Mesenchymal stem cell (in vitro differentiated cells and primary cell): ENCODE results near the gene GRB2.
"Not testable (repeated sequence)": the region's sequence is repeated elsewhere in the genome, so short reads cannot be mapped to it uniquely, and the experiment has no call there.

Source experiments
- DNase-seq: peaks from one replicate; pipeline ENCODE4 v3.0.0-alpha.2; 2013
- H2AFZ ChIP-seq: one replicate; pipeline ENCODE4 v1.6.1; 2013; ENCODE audit warnings: low read depth, mild to moderate bottlenecking, control low read depth, inconsistent platforms, low read length, moderate library complexity
- H2AK5ac ChIP-seq: 2 replicates; pipeline ENCODE4 v1.6.1; 2013; ENCODE audit warnings: low read length, moderate library complexity, mild to moderate bottlenecking, inconsistent platforms; ENCODE audit not compliant: severe bottlenecking
- H2BK120ac ChIP-seq: one replicate; pipeline ENCODE4 v1.6.1; 2013; ENCODE audit warnings: low read depth, mild to moderate bottlenecking, inconsistent platforms, low read length, moderate library complexity
- H2BK12ac ChIP-seq, 2 experiments: one replicate each; pipeline ENCODE4 v1.6.1; 2013; ENCODE audit warnings: inconsistent platforms in 2 of 2, low read length in 2 of 2, mild to moderate bottlenecking in 2 of 2, moderate library complexity in 2 of 2, control low read depth in 1 of 2
- H2BK15ac ChIP-seq: one replicate; pipeline ENCODE4 v1.6.1; 2013; ENCODE audit warnings: mild to moderate bottlenecking, low read depth, inconsistent platforms; ENCODE audit not compliant: poor library complexity, severe bottlenecking
- H2BK5ac ChIP-seq: 2 replicates; pipeline ENCODE4 v1.6.1; 2013; ENCODE audit warnings: low read depth, mild to moderate bottlenecking, low read length, control low read depth, inconsistent platforms; ENCODE audit not compliant: poor library complexity, severe bottlenecking
- H3K14ac ChIP-seq, 2 experiments: one replicate each; pipeline ENCODE4 v1.6.1; 2013; ENCODE audit warnings: inconsistent platforms in 2 of 2, low read length in 2 of 2, control low read depth in 1 of 2, mild to moderate bottlenecking in 1 of 2, moderate library complexity in 1 of 2
- H3K18ac ChIP-seq, 2 experiments: one replicate each; pipeline ENCODE4 v1.6.1; 2013; ENCODE audit warnings: inconsistent platforms in 2 of 2, low read length in 2 of 2, control low read depth in 1 of 2, low read depth in 1 of 2, mild to moderate bottlenecking in 1 of 2
- H3K23ac ChIP-seq, 2 experiments: one replicate each; pipeline ENCODE4 v1.6.1; 2013; ENCODE audit warnings: inconsistent platforms in 2 of 2, low read length in 2 of 2, mild to moderate bottlenecking in 2 of 2, moderate library complexity in 2 of 2, control low read depth in 1 of 2
- H3K27ac ChIP-seq: 2 replicates; pipeline ENCODE4 v1.5.1; 2013; ENCODE audit warnings: mild to moderate bottlenecking, moderate library complexity, low read length, control low read depth, inconsistent platforms; ENCODE audit not compliant: poor library complexity, severe bottlenecking
- H3K27me3 ChIP-seq, 2 experiments: 2 replicates each; pipeline versions ENCODE4 v1.6.1 to v1.7.0; 2013; ENCODE audit warnings: low read length in 2 of 2, mild to moderate bottlenecking in 2 of 2, moderate library complexity in 2 of 2, control low read depth in 1 of 2, inconsistent platforms in 1 of 2; ENCODE audit not compliant: control insufficient read depth in 1 of 2, insufficient read depth in 1 of 2
- H3K36me3 ChIP-seq, 2 experiments: 2 replicates each; pipeline versions ENCODE4 v1.6.1 to v1.7.0; 2013; ENCODE audit warnings: low read length in 2 of 2, control low read depth in 1 of 2, inconsistent platforms in 1 of 2, low read depth in 1 of 2, mild to moderate bottlenecking in 1 of 2; ENCODE audit not compliant: insufficient read depth in 2 of 2, control insufficient read depth in 1 of 2
- H3K4ac ChIP-seq, 2 experiments: one replicate each; pipeline ENCODE4 v1.6.1; 2013; ENCODE audit warnings: inconsistent platforms in 2 of 2, low read length in 2 of 2, mild to moderate bottlenecking in 2 of 2, moderate library complexity in 2 of 2, control low read depth in 1 of 2, low read depth in 1 of 2
- H3K4me1 ChIP-seq: 2 replicates; pipeline ENCODE4 v1.6.1; 2013; ENCODE audit warnings: low read depth, low read length, control low read depth; ENCODE audit not compliant: control insufficient read depth, insufficient read depth
- H3K4me2 ChIP-seq: 2 replicates; pipeline ENCODE4 v1.6.1; 2013; ENCODE audit warnings: low read length, mild to moderate bottlenecking, inconsistent platforms; ENCODE audit not compliant: poor library complexity, severe bottlenecking
- H3K4me3 ChIP-seq, 2 experiments: 2 replicates each; pipeline versions ENCODE4 v1.5.1 to v1.7.0; 2013; ENCODE audit warnings: low read length in 2 of 2, mild to moderate bottlenecking in 2 of 2, control low read depth in 1 of 2, low read depth in 1 of 2; ENCODE audit not compliant: insufficient read depth in 1 of 2
- H3K79me1 ChIP-seq: replicated peaks from 2 replicates; pipeline ENCODE4 v1.6.1; 2013; ENCODE audit warnings: mild to moderate bottlenecking, control low read depth, low read length, inconsistent platforms; ENCODE audit not compliant: poor library complexity, severe bottlenecking
- H3K9ac ChIP-seq: 2 replicates; pipeline ENCODE4 v1.7.0; 2013; ENCODE audit warnings: mild to moderate bottlenecking, low read length, moderate library complexity
- H3K9me3 ChIP-seq: 2 replicates; pipeline ENCODE4 v1.7.0; 2013; ENCODE audit warnings: mild to moderate bottlenecking, low read length; ENCODE audit not compliant: control insufficient read depth
- H4K8ac ChIP-seq: one replicate; pipeline ENCODE4 v1.6.1; 2013; ENCODE audit warnings: inconsistent platforms, mild to moderate bottlenecking, low read length, moderate library complexity
- H4K91ac ChIP-seq: one replicate; pipeline ENCODE4 v1.6.1; 2013; ENCODE audit warnings: mild to moderate bottlenecking, low read length, inconsistent platforms
- WGBS: methylation state at CpG from one replicate; pipeline ENCODE4 v1.1.7; 2013; ENCODE audit warnings: mixed read lengths; 5-methylcytosine and 5-hydroxymethylcytosine counted together

The GRB2 gene

DNA sequence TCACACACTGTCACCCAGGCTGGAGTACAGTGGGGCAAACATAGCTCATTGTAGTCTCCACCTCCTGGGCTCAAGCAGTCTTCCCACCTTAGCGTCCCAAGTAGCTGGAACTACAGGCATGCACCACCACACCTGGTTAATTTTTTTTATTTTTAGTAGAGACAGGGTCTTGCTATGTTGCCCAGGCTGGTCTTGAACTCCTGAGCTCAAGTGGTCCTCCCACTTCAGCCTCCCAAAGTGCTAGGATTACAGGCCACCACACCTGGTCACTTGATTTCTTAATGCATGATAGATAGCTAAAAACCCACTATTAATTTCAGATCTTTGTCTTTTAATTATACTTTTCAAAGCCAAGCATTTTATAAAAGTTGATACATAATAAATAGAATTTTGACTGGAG lies 26.1 kb downstream of the GRB2 start:
- not testable (repeated sequence) for H3K27me3 ChIP-seq, H3K4me1 ChIP-seq, H2BK5ac ChIP-seq, H3K9me3 ChIP-seq, H3K14ac ChIP-seq, H3K18ac ChIP-seq, H2BK12ac ChIP-seq, H3K23ac ChIP-seq, H3K4me3 ChIP-seq, DNase-seq, H2AFZ ChIP-seq, H2BK120ac ChIP-seq, H3K9ac ChIP-seq, H4K91ac ChIP-seq, H3K27ac ChIP-seq, H3K4me2 ChIP-seq, H2BK15ac ChIP-seq, H4K8ac ChIP-seq, H3K4ac ChIP-seq, H2AK5ac ChIP-seq
- peaks cover 13 to 18% of the 10 kb centered on the region in 2 experiments for H3K36me3 ChIP-seq
- 88% methylated on average over 1 of the region's 1 CpG for WGBS
- H3K79me1 ChIP-seq, result peaks cover 12% of the 10 kb centered on the region

GRCh38 chr17:75373280-75373679 lies 32.2 kb downstream of the GRB2 start:
- Histone ChIP-seq H2BK120ac (no peak overlapping the region), H3K23ac (no peak overlapping the region), H3K27me3 (no peaks in the 10 kb centered on the region), H3K4ac (no peak overlapping the region), H3K18ac (no peak overlapping the region), H3K79me1 (peaks cover 19% of the 10 kb centered on the region), H3K4me2 (no peak overlapping the region), H3K4me1 (peaks cover under 1% of the 10 kb centered on the region), H2BK12ac (no peak overlapping the region), H2BK15ac (no peak overlapping the region), H2AFZ (no peak overlapping the region), H4K8ac (no peak overlapping the region), H3K27ac (no peak overlapping the region), H2BK5ac (no peak overlapping the region), H2AK5ac (no peak overlapping the region), H3K4me3 (no peak overlapping the region), H3K9ac (no peak overlapping the region), H3K14ac (no peak overlapping the region), H3K9me3 (no peaks in the 10 kb centered on the region), H3K36me3 (peaks cover 18 to 22% of the 10 kb centered on the region in 2 experiments), H4K91ac (no peak overlapping the region)
- DNase-seq, result no peak
- 84% methylated on average over 4 of the region's 4 CpGs for WGBS

DNA sequence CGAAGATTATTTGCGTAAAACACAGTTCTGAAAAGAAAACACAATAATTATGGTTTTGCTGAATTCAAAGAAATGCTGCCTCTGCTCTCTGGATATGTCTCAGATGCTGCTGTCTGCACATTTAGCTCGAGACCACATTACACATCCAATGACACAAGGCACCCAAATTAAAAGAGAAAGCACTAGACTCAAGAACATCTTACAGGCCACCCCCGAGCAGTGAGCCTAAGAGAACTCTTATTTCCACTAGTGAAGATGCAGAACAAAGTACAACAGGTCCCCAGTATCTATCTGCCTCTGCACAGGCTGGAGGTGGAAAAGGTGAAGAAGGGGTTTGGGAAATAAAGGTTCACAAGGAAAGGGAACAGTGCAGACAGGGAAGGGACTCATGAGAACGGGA lies 33.5 kb downstream of the GRB2 start:
- Histone ChIP-seq H2BK12ac (no peak overlapping the region), H3K79me1 (peaks cover 17% of the 10 kb centered on the region), H3K18ac (no peak overlapping the region), H3K27ac (no peak overlapping the region), H2AK5ac (no peak overlapping the region), H2BK5ac (no peak overlapping the region), H2AFZ (no peak overlapping the region), H3K14ac (no peak overlapping the region), H2BK120ac (no peak overlapping the region), H3K4me3 (no peak overlapping the region), H3K36me3 (peaks cover 14 to 22% of the 10 kb centered on the region in 2 experiments), H3K27me3 (no peaks in the 10 kb centered on the region), H3K23ac (no peak overlapping the region), H3K4me1 (peaks cover 9% of the 10 kb centered on the region), H4K91ac (no peak overlapping the region), H3K9ac (no peak overlapping the region), H4K8ac (no peak overlapping the region), H2BK15ac (no peak overlapping the region), H3K4ac (no peak overlapping the region), H3K9me3 (no peaks in the 10 kb centered on the region), H3K4me2 (no peak overlapping the region)
- DNase-seq, result no peak
- 96% methylated on average over 4 of the region's 5 CpGs for WGBS

DNA sequence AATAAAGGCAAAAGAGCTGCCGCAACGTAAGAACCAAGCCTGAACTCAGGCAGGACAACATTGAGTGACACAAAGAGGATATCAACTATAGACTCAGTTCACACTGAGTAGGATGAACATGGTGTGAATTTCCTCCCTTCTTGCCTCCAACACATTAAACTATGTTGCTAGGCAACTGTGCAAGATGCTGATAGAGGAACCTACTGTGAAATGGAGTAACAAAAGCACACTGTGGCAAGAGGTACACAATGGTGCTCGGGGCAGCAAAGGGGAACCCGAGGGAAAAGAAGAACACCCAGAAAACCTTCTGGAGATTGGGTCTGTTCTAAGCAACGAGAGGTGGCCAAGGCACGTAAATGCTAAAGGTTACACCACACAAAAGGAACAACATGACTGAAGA lies 34.1 kb downstream of the GRB2 start:
- no peak overlapping the region for H2AK5ac ChIP-seq
- no peak overlapping the region for H2BK12ac ChIP-seq
- peaks cover 12% of the 10 kb centered on the region for H3K4me1 ChIP-seq
- DNase-seq, result no peak
- no peak overlapping the region for H2BK120ac ChIP-seq
- no peak overlapping the region for H2AFZ ChIP-seq
- no peaks in the 10 kb centered on the region for H3K27me3 ChIP-seq
- peaks cover 14 to 16% of the 10 kb centered on the region in 2 experiments for H3K36me3 ChIP-seq
- no peak overlapping the region for H3K4me3 ChIP-seq
- no peak overlapping the region for H3K27ac ChIP-seq
- no peak overlapping the region for H3K18ac ChIP-seq
- no peak overlapping the region for H4K91ac ChIP-seq
- 91% methylated on average over 4 of the region's 6 CpGs for WGBS
- no peak overlapping the region for H2BK5ac ChIP-seq
- no peak overlapping the region for H2BK15ac ChIP-seq
- H3K9me3 ChIP-seq, result no peaks in the 10 kb centered on the region
- peaks cover 16% of the 10 kb centered on the region for H3K79me1 ChIP-seq
- no peak overlapping the region for H3K14ac ChIP-seq
- H4K8ac ChIP-seq, result no peak overlapping the region
- H3K9ac ChIP-seq, result no peak overlapping the region
- no peak overlapping the region for H3K4ac ChIP-seq
- no peak overlapping the region for H3K23ac ChIP-seq
- no peak overlapping the region for H3K4me2 ChIP-seq
